SK-N-SH (cell line): Measurements from ENCODE around the gene SERF2. TPM values are rescaled to one million over a fixed set of nuclear protein-coding genes. Genes with fewer than 3 reads are reported as not detected.

ENCODE experiments used
- CTCF ChIA-PET: fragments of 300-600, 350-600 bp; formaldehyde crosslinking; extraction: SDS; loops from one replicate; lab custom pipeline; 2021; lab: Yijun Ruan, JAX
- POLR2A ChIA-PET: fragments of 350-600 bp; sonication (Branson Sonifier 250); formaldehyde crosslinking; extraction: SDS; loops from one replicate; lab custom pipeline; 2020; ENCODE audit warnings: antibody characterized with exemption, inconsistent platforms; lab: Yijun Ruan, JAX
- DNase-seq: peaks from one replicate; pipeline ENCODE4 v3.0.0; 2012
- H2AFZ ChIP-seq: fragments of 200-600 bp; sonication (generic); 2 replicates; pipeline ENCODE4 v1.8.1; 2016; ENCODE audit warnings: antibody characterized with exemption, mild to moderate bottlenecking, low read depth
- H3F3A ChIP-seq: fragments of 200-600 bp; sonication (generic); replicated peaks from 2 replicates; pipeline ENCODE3; 2016; ENCODE audit warnings: antibody characterized with exemption, mild to moderate bottlenecking; ENCODE audit not compliant: insufficient read depth
- H3K27ac ChIP-seq, 2 experiments: fragments of 200-500 bp in 1 of 2; fragments of 200-600 bp in 1 of 2; sonication (Bioruptor generic) in 1 of 2; sonication (generic), shearing (Covaris generic) in 1 of 2; 2 replicates each; pipeline versions ENCODE4 v1.5.1 to v1.6.1; 2014 to 2016; ENCODE audit warnings: low read depth in 2 of 2, inconsistent platforms in 1 of 2, low read length in 1 of 2, mild to moderate bottlenecking in 1 of 2, mixed read lengths in 1 of 2
- H3K27me3 ChIP-seq: fragments of 200-600 bp; sonication (generic), shearing (Covaris generic); 2 replicates; pipeline ENCODE4 v1.6.1; 2016; ENCODE audit warnings: mixed run types; ENCODE audit not compliant: insufficient read depth
- H3K36me3 ChIP-seq, 2 experiments: fragments of 200-500 bp in 1 of 2; fragments of 200-600 bp in 1 of 2; sonication (Bioruptor generic) in 1 of 2; sonication (generic) in 1 of 2; replicated peaks in 1 of 2; 2 replicates each; pipeline versions ENCODE3 to v1.5.1; 2014 to 2016; ENCODE audit warnings: low read length in 1 of 2, mild to moderate bottlenecking in 1 of 2; ENCODE audit not compliant: insufficient read depth in 2 of 2, control insufficient read depth in 1 of 2
- H3K4me1 ChIP-seq, 2 experiments: fragments of 200-500 bp in 1 of 2; fragments of 200-600 bp in 1 of 2; sonication (Bioruptor generic) in 1 of 2; sonication (generic), shearing (Covaris generic) in 1 of 2; 2 replicates each; pipeline versions ENCODE4 v1.5.1 to v1.6.1; 2014 to 2016; ENCODE audit warnings: low read depth in 1 of 2, low read length in 1 of 2, mixed run types in 1 of 2; ENCODE audit not compliant: insufficient read depth in 2 of 2, control insufficient read depth in 1 of 2
- H3K4me2 ChIP-seq: fragments of 200-600 bp; sonication (generic), shearing (Covaris generic); 2 replicates; pipeline ENCODE4 v1.6.1; 2017; ENCODE audit warnings: mixed run types
- H3K4me3 ChIP-seq, 2 experiments: fragments of 200-500 bp in 1 of 2; fragments of 200-600 bp in 1 of 2; sonication (Bioruptor generic) in 1 of 2; sonication (generic), shearing (Covaris generic) in 1 of 2; 2 replicates each; pipeline versions ENCODE4 v1.5.1 to v1.8.1; 2014 to 2016; ENCODE audit warnings: low read depth in 2 of 2, inconsistent platforms in 1 of 2, low read length in 1 of 2, mild to moderate bottlenecking in 1 of 2, mixed read lengths in 1 of 2, moderate library complexity in 1 of 2
- H3K79me2 ChIP-seq: fragments of 200-600 bp; sonication (generic); 2 replicates; pipeline ENCODE4 v1.8.1; 2017; ENCODE audit warnings: mild to moderate bottlenecking; ENCODE audit not compliant: insufficient read depth
- H3K9ac ChIP-seq: fragments of 200-600 bp; sonication (generic); 2 replicates; pipeline ENCODE4 v1.6.1; 2017; ENCODE audit warnings: mixed run types
- H3K9me2 ChIP-seq: fragments of 200-600 bp; sonication (generic); 2 replicates; pipeline ENCODE4 v1.6.1; 2017; ENCODE audit warnings: mixed run types
- H3K9me3 ChIP-seq: fragments of 200-600 bp; sonication (generic); 2 replicates; pipeline ENCODE4 v1.6.1; 2017; ENCODE audit warnings: mixed run types, mild to moderate bottlenecking, moderate library complexity
- H4K20me1 ChIP-seq: fragments of 200-600 bp; sonication (generic); 2 replicates; pipeline ENCODE4 v1.6.1; 2017; ENCODE audit warnings: mild to moderate bottlenecking, mixed run types; ENCODE audit not compliant: insufficient read depth
- FOSL2 ChIP-seq: IDR thresholded peaks from 2 replicates; pipeline ENCODE4 v1.4.0; 2012; ENCODE audit warnings: low read depth, mild to moderate bottlenecking, moderate library complexity, borderline replicate concordance
- FOXJ3 ChIP-seq: sonication (generic); formaldehyde crosslinking; IDR thresholded peaks from 2 replicates; pipeline ENCODE4 v1.5.1; 2020; ENCODE audit warnings: mild to moderate bottlenecking, missing genetic modification reagents
- JUND ChIP-seq: IDR thresholded peaks from 2 replicates; pipeline ENCODE4 v1.4.0; 2012
- MEF2A ChIP-seq: IDR thresholded peaks from 2 replicates; pipeline ENCODE4 v1.4.0; 2012; ENCODE audit warnings: low read depth, borderline replicate concordance
- NFIC ChIP-seq: IDR thresholded peaks from 2 replicates; pipeline ENCODE4 v1.4.0; 2012; ENCODE audit warnings: borderline replicate concordance
- NRF1 ChIP-seq: IDR thresholded peaks from 2 replicates; pipeline ENCODE4 v1.6.1; 2012; ENCODE audit warnings: low read depth, mild to moderate bottlenecking, low read length
- RAD21 ChIP-seq: IDR thresholded peaks from 2 replicates; pipeline ENCODE4 v1.6.1; 2012; ENCODE audit warnings: mild to moderate bottlenecking, low read length
- RCOR1 ChIP-seq: fragments of 150-350 bp; IDR thresholded peaks from 2 replicates; pipeline ENCODE4 v1.6.1; 2017; ENCODE audit warnings: antibody characterized with exemption, low read length
- TCF12 ChIP-seq: IDR thresholded peaks from 2 replicates; pipeline ENCODE4 v1.4.0; 2012
- TEAD4 ChIP-seq: IDR thresholded peaks from 2 replicates; pipeline ENCODE4 v1.4.0; 2012; ENCODE audit warnings: mild to moderate bottlenecking, borderline replicate concordance; ENCODE audit not compliant: insufficient read depth
- WGBS: methylation state at CpG from one replicate; pipeline ENCODE4 v1.1.6; 2017; ENCODE audit warnings: low lambda C conversion rate; 5-methylcytosine and 5-hydroxymethylcytosine counted together
- polyA plus RNA-seq, 3 experiments: library from polyadenylated mRNA; depleted of rRNA; stranded (reverse); fragments of >200 nt; gene quantifications; 2 replicates each; pipeline ENCODE4 v1.2.3, GENCODE V29; 2012
- TF ChIP-seq, protein P1 (sequence below): IDR thresholded peaks from 2 replicates; pipeline ENCODE4 v1.6.1; 2012; ENCODE audit warnings: mild to moderate bottlenecking, low read depth, low read length, moderate library complexity
- TF ChIP-seq, protein P2 (sequence below): fragments of 200-600 bp; sonication (generic); IDR thresholded peaks from 2 replicates; pipeline ENCODE4 v1.6.1; 2017; ENCODE audit warnings: antibody characterized with exemption, mild to moderate bottlenecking, moderate library complexity
- TF ChIP-seq, protein P3 (sequence below): IDR thresholded peaks from 2 replicates; pipeline ENCODE4; 2012
- TF ChIP-seq, protein P4 (sequence below): fragments of 150-350 bp; IDR thresholded peaks from 2 replicates; pipeline ENCODE4 v1.6.1; 2017; ENCODE audit warnings: antibody characterized with exemption, low read length, low read depth, borderline replicate concordance

SERF2 gene
- polyA plus RNA-seq, 1 of the 3 experiments (the other 2 are of a cell fraction): 1,369 TPM

DNA sequence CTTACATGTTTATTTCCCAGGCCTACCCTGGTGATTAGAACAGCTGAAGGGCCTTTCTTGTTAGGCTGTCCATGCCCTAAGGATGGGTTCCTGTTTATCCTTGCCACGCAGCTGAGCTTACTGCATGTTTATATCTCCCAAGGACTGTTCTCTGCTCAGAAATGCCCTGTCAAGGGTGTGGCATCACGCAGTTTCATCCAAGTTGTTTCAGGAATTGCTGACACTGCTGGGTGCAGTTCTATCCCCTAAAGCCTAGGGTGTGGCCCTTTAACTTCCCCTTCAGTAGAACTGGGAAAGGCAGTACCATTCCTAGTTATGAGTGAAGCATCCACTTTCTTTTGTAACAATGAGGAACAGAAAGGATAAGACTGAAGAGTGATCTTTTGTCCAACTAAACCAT, 20.3 kb upstream of the SERF2 start:
- Histone ChIP-seq H3K79me2 (no peaks in the 10 kb centered on the region), H3K36me3 (peaks cover 53 to 55% of the 10 kb centered on the region in 2 experiments), H4K20me1 (peaks cover 3% of the 10 kb centered on the region; the same call in 1 of the 2 replicates), H3K9me3 (no peaks in the 10 kb centered on the region), H3K27ac (no peak overlapping the region), H3K4me1 (no peaks in the 10 kb centered on the region; a peak in 1 of 4 replicates), H3K4me2 (no peak overlapping the region), H2AFZ (no peak overlapping the region), H3K9me2 (no peaks in the 10 kb centered on the region), H3F3A (peaks cover 67% of the 10 kb centered on the region)
- ChIA-PET CTCF (interaction anchor here (1.1 kb wide), 1 partner anchor 226 kb away, joined by 3 read pairs; no protein-coding TSS in a partner anchor), POLR2A (no interaction called here)
- WGBS: 100% methylated on average over 2 of the region's 2 CpGs
- no peak for DNase-seq
- TF ChIP-seq, protein P1, sequence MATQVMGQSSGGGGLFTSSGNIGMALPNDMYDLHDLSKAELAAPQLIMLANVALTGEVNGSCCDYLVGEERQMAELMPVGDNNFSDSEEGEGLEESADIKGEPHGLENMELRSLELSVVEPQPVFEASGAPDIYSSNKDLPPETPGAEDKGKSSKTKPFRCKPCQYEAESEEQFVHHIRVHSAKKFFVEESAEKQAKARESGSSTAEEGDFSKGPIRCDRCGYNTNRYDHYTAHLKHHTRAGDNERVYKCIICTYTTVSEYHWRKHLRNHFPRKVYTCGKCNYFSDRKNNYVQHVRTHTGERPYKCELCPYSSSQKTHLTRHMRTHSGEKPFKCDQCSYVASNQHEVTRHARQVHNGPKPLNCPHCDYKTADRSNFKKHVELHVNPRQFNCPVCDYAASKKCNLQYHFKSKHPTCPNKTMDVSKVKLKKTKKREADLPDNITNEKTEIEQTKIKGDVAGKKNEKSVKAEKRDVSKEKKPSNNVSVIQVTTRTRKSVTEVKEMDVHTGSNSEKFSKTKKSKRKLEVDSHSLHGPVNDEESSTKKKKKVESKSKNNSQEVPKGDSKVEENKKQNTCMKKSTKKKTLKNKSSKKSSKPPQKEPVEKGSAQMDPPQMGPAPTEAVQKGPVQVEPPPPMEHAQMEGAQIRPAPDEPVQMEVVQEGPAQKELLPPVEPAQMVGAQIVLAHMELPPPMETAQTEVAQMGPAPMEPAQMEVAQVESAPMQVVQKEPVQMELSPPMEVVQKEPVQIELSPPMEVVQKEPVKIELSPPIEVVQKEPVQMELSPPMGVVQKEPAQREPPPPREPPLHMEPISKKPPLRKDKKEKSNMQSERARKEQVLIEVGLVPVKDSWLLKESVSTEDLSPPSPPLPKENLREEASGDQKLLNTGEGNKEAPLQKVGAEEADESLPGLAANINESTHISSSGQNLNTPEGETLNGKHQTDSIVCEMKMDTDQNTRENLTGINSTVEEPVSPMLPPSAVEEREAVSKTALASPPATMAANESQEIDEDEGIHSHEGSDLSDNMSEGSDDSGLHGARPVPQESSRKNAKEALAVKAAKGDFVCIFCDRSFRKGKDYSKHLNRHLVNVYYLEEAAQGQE: no peak
- no peak for TF ChIP-seq TEAD4
- TF ChIP-seq RCOR1: no peak
- TF ChIP-seq, protein P2, sequence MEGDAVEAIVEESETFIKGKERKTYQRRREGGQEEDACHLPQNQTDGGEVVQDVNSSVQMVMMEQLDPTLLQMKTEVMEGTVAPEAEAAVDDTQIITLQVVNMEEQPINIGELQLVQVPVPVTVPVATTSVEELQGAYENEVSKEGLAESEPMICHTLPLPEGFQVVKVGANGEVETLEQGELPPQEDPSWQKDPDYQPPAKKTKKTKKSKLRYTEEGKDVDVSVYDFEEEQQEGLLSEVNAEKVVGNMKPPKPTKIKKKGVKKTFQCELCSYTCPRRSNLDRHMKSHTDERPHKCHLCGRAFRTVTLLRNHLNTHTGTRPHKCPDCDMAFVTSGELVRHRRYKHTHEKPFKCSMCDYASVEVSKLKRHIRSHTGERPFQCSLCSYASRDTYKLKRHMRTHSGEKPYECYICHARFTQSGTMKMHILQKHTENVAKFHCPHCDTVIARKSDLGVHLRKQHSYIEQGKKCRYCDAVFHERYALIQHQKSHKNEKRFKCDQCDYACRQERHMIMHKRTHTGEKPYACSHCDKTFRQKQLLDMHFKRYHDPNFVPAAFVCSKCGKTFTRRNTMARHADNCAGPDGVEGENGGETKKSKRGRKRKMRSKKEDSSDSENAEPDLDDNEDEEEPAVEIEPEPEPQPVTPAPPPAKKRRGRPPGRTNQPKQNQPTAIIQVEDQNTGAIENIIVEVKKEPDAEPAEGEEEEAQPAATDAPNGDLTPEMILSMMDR: no peak
- no peak for TF ChIP-seq TCF12
- TF ChIP-seq, all 33 proteins: peak for 0
- Histone ChIP-seq H3K9ac (no peak overlapping the region), H3K27me3 (no peaks in the 10 kb centered on the region), H3K4me3 (no peak overlapping the region)

DNA sequence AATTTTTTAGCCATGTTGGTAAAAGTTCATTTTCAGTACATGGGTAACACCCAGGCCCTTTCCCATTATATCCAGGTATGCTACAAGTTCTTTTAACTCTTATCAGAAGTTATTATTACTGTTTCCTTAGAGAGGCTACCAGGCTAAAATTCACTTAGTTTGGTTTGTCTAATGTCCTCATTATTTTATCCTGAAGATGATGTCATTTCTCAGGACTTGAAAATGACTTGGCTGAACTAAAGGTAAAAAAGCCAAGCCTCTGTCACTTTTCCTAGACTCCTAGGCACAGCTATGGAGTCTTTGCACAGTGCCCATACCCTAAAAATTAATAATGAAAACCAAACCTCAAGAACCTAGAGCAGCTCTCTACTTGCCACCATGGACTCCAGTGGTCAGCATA, 19.5 kb upstream of the SERF2 start:
- H3K79me2 ChIP-seq: no peaks in the 10 kb centered on the region
- H3F3A ChIP-seq: peaks cover 66% of the 10 kb centered on the region
- peaks cover 3% of the 10 kb centered on the region; the same call in 1 of the 2 replicates for H4K20me1 ChIP-seq
- no peaks in the 10 kb centered on the region for H3K9me3 ChIP-seq
- TF ChIP-seq FOXJ3 (CRISPR knock-in tag) (no peak), NRF1 (no peak), JUND (no peak), NFIC (no peak), TEAD4 (no peak), FOSL2 (no peak), RAD21 (no peak), MEF2A (no peak)
- TF ChIP-seq, protein P3, sequence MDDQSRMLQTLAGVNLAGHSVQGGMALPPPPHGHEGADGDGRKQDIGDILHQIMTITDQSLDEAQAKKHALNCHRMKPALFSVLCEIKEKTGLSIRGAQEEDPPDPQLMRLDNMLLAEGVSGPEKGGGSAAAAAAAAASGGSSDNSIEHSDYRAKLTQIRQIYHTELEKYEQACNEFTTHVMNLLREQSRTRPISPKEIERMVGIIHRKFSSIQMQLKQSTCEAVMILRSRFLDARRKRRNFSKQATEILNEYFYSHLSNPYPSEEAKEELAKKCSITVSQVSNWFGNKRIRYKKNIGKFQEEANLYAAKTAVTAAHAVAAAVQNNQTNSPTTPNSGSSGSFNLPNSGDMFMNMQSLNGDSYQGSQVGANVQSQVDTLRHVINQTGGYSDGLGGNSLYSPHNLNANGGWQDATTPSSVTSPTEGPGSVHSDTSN: no peak
- TF ChIP-seq, protein P4, sequence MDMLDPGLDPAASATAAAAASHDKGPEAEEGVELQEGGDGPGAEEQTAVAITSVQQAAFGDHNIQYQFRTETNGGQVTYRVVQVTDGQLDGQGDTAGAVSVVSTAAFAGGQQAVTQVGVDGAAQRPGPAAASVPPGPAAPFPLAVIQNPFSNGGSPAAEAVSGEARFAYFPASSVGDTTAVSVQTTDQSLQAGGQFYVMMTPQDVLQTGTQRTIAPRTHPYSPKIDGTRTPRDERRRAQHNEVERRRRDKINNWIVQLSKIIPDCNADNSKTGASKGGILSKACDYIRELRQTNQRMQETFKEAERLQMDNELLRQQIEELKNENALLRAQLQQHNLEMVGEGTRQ: no peak
- no peak for DNase-seq
- peaks cover 0 to 3% of the 10 kb centered on the region in 2 experiments; a peak in 1 of 4 replicates for H3K4me1 ChIP-seq
- no peak overlapping the region for H3K4me2 ChIP-seq
- H3K27me3 ChIP-seq: no peaks in the 10 kb centered on the region
- no peak overlapping the region for H3K4me3 ChIP-seq
- no peak overlapping the region for H2AFZ ChIP-seq
- ChIA-PET POLR2A (no interaction called here), CTCF (interaction anchor here (1.1 kb wide), 1 partner anchor 227 kb away, joined by 3 read pairs; no protein-coding TSS in a partner anchor)
- H3K27ac ChIP-seq: no peak overlapping the region
- peaks cover 46 to 55% of the 10 kb centered on the region in 2 experiments for H3K36me3 ChIP-seq
- no peaks in the 10 kb centered on the region for H3K9me2 ChIP-seq
- no peak overlapping the region for H3K9ac ChIP-seq
